Mesothelial cell of epicardium (in vitro differentiated cells): ENCODE data around the gene ZNF516. TPM values are rescaled to one million over a fixed set of nuclear protein-coding genes. Genes with fewer than 3 reads are reported as not detected.

Experiments used
- DNase-seq, 2 experiments: peaks; one replicate each; pipeline ENCODE4 v3.0.0; 2021; ENCODE audit warnings: low spot score in 2 of 2; ENCODE audit not compliant: unreplicated experiment in 2 of 2
- H3K27ac Mint-ChIP-seq: 2 replicates; pipeline ENCODE4 v1.8.0; 2021; ENCODE audit warnings: mixed read lengths
- H3K27me3 Mint-ChIP-seq: 2 replicates; pipeline ENCODE4 v1.8.0; 2021; ENCODE audit warnings: low read depth, mixed read lengths
- H3K36me3 Mint-ChIP-seq: 2 replicates; pipeline ENCODE4 v1.8.0; 2021; ENCODE audit warnings: mixed read lengths
- H3K4me1 Mint-ChIP-seq: 2 replicates; pipeline ENCODE4 v1.8.0; 2021; ENCODE audit warnings: mixed read lengths
- H3K4me3 Mint-ChIP-seq: 2 replicates; pipeline ENCODE4 v1.8.0; 2021; ENCODE audit warnings: mild to moderate bottlenecking, moderate library complexity, mixed read lengths
- H3K9me3 Mint-ChIP-seq: 2 replicates; pipeline ENCODE4 v1.8.0; 2021; ENCODE audit warnings: mixed read lengths
- CTCF ChIP-seq: fragments of 200-600 bp; sonication (generic); IDR thresholded peaks from one replicate; pipeline ENCODE4 v1.5.0; 2021; ENCODE audit warnings: antibody characterized with exemption; ENCODE audit not compliant: unreplicated experiment
- total RNA-seq: library from RNA; stranded (reverse); gene quantifications from 3 replicates; pipeline ENCODE4 v1.2.1, GENCODE V29; 2021

Gene ZNF516
- total RNA-seq, 1 donor from 2014 or later, result 92.1 TPM

GRCh38 chr18:76442413-76443171, 52.5 kb downstream of the ZNF516 start:
- no peaks in the 10 kb centered on the region for H3K9me3 Mint-ChIP-seq

DNA sequence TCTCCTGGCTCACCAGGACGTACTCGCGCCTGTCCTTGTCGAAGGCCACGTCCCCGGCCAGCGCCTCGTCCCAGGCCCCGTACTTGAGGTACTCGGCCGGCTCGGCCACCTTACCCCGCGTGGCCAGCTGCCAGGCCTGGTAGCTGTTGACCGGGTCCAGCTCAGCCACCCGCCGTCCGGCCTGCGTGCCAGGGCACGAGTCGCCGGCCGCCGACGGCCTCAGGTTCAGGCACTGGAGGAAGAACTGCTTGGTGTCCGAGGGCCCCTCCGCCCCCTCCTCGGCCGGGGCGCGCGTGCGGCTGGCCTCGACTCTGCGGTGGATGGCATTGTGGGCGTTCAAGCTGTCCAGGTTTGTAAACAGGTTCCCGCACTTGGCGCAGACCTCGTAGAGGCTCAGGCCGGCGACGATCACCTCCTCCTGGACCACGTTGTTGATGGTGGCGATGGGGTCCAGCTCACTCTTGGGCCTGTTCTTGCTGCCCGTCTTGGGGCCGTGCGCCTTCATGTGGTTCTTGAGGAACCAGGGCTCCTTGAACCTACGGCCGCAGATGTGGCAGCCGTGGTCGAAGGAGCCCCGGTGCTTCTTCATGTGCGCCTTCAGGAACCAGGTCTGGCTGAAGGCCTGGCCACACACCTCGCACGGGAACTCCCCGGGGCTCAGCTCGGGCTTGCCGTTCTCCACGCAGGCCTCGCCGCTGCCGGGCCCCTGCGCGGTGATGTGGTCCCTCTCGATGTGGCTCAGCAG, 53.2 kb downstream of the ZNF516 start:
- no peak overlapping the region for H3K27ac Mint-ChIP-seq
- H3K27me3 Mint-ChIP-seq, result no peaks in the 10 kb centered on the region
- no peak overlapping the region for H3K4me3 Mint-ChIP-seq
- H3K9me3 Mint-ChIP-seq, result no peaks in the 10 kb centered on the region
- no peak for DNase-seq
- peaks cover 16% of the 10 kb centered on the region for H3K36me3 Mint-ChIP-seq
- peaks cover 49% of the 10 kb centered on the region for H3K4me1 Mint-ChIP-seq
- no peak for TF ChIP-seq CTCF

More at GRCh38 chr18:76442413-76443171, 52.5 kb downstream of the ZNF516 start:
- H3K4me3 Mint-ChIP-seq, result no peak overlapping the region
- DNase-seq, result no peak
- H3K36me3 Mint-ChIP-seq, result peaks cover 12% of the 10 kb centered on the region
- H3K4me1 Mint-ChIP-seq, result peaks cover 57% of the 10 kb centered on the region
- no peak overlapping the region for H3K27ac Mint-ChIP-seq
- H3K27me3 Mint-ChIP-seq, result no peaks in the 10 kb centered on the region
- TF ChIP-seq CTCF, result no peak

- peaks cover 16% of the 10 kb centered on the region for H3K36me3 Mint-ChIP-seq
- H3K4me1 Mint-ChIP-seq, result peaks cover 42% of the 10 kb centered on the region
- no peak for TF ChIP-seq CTCF
- H3K4me3 Mint-ChIP-seq, result no peak overlapping the region
- H3K27me3 Mint-ChIP-seq, result no peaks in the 10 kb centered on the region
- H3K9me3 Mint-ChIP-seq, result no peaks in the 10 kb centered on the region
- no peak for DNase-seq
- no peak overlapping the region for H3K27ac Mint-ChIP-seq
Measured at GRCh38 chr18:76441002-76441667, 53.9 kb downstream of the ZNF516 start.

DNA sequence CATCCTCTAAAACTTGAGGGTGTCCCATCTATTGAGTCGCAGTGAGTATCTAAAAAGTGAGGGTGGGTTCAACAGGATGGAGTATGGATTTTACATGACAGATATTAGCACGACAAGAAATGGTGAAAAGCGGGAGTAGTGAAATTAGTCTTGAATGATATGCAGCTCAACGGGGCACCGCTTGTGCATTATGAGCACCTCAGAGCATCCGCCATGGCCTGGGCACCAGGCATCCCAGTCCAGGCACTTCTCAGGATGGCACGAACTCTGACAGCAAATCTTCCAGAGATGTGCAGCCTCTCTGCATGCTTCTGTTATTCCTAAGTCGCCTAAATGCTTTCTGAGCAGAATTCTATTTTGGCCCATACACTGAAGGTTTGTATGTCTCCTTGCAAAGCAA, 57.1 kb downstream of the ZNF516 start:
- no peak for TF ChIP-seq CTCF
- Mint-ChIP-seq H3K36me3 (peaks cover 38% of the 10 kb centered on the region), H3K4me1 (peaks cover 15% of the 10 kb centered on the region), H3K27ac (no peak overlapping the region), H3K9me3 (no peaks in the 10 kb centered on the region), H3K4me3 (no peak overlapping the region), H3K27me3 (no peaks in the 10 kb centered on the region)
- DNase-seq, result no peak

DNA sequence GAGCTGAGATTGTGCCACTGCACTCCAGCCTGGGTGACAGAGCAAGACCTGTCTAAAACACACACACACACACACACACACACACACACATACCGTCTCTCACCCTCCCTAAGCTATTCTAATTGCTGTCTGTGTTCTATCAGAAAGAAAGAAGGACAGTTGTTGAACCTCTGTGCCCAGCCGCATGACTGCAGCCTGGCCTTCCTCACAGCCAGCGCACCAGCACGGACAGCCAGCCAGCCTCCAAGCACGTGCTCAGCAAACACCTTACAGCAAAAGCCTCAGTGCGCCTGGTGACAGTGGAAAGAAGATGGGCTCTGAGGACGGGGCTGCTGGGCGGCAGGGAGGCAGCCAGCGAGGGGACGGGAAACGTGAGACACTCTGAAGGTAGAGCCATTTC, 58.0 kb downstream of the ZNF516 start:
- Mint-ChIP-seq H3K36me3 (peaks cover 47% of the 10 kb centered on the region), H3K27me3 (no peaks in the 10 kb centered on the region)

More for the DNA sequence above, 58.0 kb downstream of the ZNF516 start:
- Mint-ChIP-seq H3K9me3 (no peaks in the 10 kb centered on the region), H3K27ac (no peak overlapping the region), H3K4me3 (no peak overlapping the region), H3K4me1 (peaks cover 15% of the 10 kb centered on the region)
- no peak for TF ChIP-seq CTCF
- no peak for DNase-seq
